Stimulated activated CD4-positive, alpha-beta T cell treated with anti-CD3 and anti-CD28 coated beads, TNF-alpha, amount 100 ng/mL, for 4 hours (primary cell): ENCODE measurements around the gene CHEK2.
"Not testable (repeated sequence)": the region's sequence is repeated elsewhere in the genome, so short reads cannot be mapped to it uniquely, and the experiment has no call there.

Experiments
- DNase-seq, 3 experiments: peaks; one replicate each; pipeline ENCODE4 v3.0.0-alpha.2; 2020; ENCODE audit warnings: low read depth in 3 of 3

Gene CHEK2

DNA sequence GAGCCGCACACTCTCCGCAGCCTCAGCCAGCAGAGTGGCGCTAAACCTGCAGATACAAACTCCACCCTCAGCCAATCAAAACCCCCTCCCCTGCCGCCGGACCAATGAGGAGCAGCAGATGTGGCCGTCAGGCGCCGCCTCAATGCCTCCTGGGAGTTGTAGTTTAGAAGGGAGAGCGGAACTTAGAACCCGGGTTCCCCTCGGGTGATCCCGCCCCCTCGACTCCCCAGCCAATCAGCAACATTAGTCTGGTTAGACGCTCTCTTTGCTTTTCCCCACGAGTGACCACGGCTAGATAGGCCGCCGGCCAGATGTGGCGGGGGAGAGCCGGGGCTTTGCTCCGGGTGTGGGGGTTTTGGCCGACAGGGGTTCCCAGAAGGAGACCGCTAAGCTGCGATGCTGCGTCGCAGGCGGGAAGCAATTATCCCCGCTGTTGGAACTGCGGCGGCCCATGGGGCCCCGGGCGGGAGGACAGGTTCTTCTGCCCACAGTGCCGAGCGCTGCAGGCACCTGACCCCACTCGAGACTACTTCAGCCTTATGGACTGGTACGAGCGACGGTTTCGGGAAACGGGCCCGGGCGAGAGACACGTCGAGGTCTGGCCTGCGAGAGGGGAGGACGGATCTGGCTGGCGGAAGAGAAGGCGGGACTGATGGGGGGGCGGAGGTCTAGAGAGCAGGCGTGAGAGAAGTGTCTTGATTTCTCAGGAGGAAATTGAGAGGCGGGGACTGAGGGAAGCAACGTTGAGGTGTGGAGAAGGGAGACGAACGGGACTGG lies at the start of gene CHEK2, which contains the start of gene HSCB:
Gene CHEK2, minus strand, starts transcription at position 36 of the 777 bp plus-strand sequence. CDS start 7,099 bp downstream, outside the sequence.
Gene HSCB, plus strand, starts transcription at position 255 of the 777 bp plus-strand sequence. Its CDS starts 57 bp downstream, at position 312.
- peak; percentile 87 to 97 (median 95) for DNase-seq

DNA sequence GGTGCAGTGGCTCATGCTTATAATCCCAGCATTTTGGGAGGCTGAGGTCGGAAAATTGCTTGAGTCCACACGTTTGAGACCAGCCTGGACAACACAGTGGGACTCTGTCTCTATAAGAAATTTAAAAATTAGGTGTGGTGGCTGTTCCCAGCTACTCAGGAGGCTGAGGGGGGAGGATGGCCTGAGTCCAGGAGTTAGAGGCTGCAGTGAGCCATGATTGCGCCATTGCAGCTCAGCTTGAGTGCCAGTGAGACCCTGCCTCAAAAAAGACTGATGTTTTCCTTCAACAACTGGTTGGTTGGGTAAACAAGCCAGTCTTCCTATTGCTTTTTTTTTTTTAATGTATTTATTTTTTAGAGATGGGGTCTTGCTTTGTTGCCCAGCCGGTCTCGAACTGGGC lies 49.5 kb upstream of the CHEK2 start:
- no peak for DNase-seq

DNA sequence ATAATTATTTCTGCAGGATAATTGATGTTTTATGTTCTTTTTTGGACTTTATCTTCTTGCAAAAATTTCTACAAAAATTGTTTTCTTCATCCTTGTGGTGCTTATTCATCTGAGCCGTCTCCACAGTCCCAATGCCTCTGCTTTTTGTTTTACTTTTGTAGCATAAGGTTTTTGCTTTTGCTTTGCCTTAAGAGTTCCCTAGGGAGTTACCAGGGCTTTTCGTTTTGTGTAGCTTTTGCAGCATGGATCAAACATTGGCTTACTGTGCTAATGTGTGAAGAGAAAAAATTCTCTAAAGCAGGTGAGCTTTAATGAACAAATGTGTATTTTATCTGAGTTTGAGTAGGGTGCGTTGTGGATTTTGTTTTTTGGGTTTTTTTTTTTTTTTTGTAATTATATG lies 47.0 kb upstream of the CHEK2 start:
- no peak for DNase-seq

DNA sequence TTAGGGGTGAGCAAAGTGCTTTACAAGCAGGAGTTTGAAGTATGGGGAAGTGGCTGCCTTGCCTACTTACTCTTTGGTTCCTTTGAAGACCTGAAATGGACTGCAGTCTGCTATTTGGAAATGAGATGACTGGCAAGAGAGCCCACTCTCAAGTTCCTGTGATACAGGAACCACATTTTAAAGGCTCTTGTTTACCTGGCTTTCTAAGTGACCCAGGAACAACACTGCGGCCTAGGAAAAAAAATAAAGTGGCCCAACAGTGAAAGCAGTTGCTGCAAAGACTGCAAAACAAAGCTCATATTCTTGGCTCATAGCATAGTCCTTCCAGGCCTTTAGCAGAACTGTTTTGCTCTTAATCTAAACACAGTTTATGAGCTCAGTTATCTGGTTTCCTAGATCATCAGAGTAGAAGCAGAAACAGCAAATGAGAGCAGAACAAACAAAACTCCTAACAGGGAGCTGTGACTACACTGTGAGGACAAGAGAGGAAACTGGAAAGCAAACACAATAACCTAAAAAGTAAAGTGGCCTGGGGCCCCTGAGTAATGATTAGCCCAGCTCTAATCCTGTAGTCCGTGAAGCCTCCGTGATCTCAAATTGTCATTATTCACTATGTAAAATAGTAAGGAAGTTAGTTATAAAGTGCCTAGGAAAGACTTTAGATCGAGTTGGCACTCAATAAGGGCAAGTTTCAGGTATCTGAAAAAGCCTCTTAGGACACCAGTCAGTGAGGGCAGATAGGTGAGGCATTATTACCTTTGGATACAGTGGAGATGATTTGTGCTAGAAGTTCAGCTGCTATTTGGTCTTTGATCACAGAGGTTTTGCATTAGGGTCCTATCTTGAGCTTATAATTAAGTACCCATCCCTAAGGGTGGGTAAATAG lies 42.4 kb upstream of the CHEK2 start:
- no peak for DNase-seq

DNA sequence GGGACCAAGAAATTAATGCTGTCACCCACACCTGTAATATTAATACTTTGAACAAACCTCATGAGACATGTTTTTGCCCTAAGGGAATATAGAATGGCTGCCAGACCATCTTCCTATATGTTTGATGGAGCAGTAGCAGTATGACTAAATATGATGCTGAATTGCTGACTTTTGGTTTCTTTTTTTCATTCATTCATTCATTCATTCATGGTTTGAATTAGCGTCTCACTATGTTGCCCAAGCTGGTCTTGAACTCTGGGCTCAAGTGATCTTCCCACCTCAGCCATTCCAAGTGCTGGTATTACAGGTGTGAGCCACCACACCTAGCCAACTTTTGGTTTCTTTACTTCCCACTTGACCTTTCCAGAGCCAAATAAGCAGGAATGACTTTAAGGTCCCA lies 38.7 kb upstream of the CHEK2 start:
- no peak for DNase-seq

DNA sequence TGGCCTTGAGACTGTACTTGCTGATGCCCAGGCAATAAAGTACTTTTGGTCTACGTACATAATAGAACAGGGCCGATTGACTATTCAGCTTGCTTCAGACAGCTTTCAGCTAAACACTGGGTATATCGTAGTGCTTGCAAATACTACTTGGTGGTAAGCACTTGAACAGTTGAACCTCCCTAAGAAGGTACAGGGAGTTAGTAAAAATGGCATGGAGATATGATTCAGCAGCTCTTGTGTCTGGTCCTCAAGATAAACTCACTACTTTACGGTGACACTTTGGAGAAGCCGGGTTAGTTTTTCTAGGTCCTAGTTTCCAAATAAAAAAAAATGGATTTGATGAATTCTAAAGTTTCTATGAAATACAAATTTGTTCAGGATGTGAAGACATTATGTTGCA lies 38.2 kb upstream of the CHEK2 start:
- no peak for DNase-seq

DNA sequence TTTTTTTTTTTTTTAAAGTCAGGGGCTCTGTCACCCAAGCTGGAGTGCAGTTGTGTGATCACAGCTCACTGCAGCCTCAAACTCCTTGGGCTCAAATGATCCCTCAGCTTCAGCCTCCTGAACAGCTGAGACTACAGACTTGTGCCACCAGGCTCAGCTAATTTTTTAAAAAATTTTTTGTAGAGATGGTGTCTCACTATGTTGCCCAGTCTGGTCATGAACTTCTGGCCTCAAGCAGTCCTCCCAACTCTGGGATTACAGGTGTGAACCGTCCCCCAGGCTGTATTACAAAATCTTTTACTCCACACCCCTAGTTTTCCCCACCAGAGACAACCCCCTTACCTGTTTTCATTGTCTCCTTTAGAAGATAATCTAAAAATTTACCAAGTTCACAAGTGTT lies 32.8 kb upstream of the CHEK2 start:
- no peak for DNase-seq

DNA sequence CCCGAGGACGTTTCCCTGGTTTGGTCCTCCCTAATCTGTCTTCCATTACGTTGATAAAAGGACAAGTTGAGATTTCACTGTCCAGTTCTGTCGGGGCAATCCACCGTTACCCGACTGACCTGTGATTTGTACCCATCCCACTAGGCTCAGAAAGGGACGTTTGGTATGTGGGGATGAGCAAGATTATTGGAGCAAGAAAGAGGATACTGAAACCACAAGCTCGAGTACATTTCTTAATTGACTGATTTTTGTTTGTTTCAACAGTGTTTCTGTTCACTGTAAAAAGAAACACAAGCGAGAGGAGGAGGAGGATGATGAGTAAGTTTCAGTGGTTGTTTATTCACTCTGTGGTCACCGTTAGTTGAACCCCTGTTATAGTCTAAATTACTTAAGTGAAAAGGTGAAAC lies 31.8 kb upstream of the CHEK2 start:
- no peak for DNase-seq

DNA sequence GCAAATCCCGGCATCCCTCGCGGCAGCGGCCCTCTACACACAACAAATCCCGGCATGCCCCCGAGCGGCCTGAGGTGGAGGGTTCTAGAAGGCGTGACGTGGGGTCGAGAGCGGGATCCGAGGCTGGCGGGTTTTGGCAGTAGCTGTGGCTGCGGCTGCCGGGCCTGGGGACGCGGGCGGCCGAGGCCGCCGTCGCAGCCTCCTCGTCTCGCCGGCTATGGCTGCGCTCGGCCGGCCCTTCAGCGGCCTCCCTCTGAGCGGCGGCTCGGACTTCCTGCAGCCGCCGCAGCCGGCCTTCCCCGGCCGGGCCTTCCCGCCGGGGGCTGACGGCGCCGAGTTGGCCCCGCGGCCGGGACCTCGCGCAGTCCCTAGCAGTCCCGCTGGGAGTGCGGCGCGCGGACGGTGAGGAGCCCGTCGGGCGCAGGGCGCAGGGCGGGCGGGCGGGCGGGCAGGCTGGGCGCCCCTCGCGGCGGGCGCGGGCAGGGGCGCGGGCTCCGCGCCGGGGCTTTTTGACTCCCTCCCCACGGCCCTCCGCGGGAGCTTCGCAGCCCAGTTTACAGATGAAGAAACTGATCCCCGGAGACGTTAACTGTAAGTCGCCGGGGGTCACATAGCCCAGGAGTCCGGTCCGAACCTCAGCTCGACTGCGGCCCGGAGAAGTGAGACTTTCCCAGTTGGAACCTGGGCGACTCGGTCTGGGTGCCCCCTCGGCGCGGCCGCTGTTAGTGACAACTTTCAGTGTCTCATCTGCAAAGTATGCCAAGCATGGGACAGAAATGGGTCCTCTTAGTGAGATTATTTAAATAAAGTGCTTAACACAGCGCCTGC lies 31.2 kb upstream of the CHEK2 start, which contains the start of gene CCDC117:
Gene CCDC117, plus strand, starts transcription at position 63 of the 828 bp plus-strand sequence. Its CDS starts 155 bp downstream, at position 218.
- DNase-seq, result peak; percentile 83 to 88 (median 83)

DNA sequence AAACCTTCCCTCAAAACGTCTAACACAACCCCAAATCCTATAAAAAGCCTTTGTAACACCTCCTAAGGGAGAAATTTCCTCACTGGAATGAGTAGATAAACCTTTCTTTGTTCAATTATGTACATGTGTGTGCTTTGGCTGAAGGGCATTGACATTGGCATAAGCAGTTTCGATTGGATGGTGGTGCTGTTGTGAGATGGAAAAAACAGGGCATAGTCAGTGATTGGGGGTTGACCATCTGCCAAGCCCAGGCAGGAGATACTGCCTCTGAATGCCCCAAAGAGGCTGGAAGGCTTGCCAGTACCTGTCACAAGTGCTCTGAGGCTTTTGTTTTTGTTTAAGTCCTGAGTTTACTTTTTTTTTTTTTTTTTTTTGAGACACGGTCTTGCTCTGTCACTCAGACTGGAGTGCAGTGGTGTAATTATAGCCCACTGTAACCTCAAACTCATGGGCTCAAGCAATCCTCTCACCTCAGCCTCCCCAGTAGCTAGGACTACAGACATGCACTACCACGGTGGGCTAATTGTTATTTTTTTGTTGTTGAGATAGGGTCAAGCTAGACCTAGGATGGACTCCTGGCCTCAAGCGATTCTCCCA lies 29.7 kb upstream of the CHEK2 start:
- DNase-seq, result no peak

DNA sequence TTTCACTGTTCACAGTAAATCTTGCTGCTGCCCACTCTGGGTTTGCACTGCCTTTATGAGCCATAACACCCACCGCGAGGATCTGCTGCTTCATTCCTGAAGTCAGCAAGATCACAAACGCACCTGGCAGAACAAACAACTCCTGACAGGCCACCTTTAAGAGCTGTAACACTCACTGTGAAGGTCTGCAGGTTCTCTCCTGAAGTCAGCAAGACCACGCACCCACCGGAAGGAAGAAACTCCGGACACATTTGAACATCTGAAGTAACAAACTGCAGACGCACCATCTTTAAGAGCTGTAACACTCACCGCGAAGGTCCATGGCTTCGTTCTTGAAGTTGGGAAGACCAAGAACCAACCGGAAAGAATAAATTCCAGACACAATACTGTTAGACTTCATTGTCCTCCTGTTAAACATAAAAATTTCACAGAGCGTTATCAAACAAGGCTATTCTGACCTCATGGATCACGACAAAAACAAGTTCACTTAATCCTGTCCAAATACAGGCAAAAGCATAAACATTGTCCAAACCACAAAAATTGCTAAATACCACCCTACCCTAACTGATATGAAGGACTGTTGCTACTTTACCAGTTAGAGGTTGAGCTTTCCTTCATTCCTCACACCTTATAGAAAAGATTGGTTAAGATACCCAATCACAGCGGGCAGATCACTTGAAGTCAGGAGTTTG lies 27.9 kb upstream of the CHEK2 start:
- DNase-seq, result no peak

DNA sequence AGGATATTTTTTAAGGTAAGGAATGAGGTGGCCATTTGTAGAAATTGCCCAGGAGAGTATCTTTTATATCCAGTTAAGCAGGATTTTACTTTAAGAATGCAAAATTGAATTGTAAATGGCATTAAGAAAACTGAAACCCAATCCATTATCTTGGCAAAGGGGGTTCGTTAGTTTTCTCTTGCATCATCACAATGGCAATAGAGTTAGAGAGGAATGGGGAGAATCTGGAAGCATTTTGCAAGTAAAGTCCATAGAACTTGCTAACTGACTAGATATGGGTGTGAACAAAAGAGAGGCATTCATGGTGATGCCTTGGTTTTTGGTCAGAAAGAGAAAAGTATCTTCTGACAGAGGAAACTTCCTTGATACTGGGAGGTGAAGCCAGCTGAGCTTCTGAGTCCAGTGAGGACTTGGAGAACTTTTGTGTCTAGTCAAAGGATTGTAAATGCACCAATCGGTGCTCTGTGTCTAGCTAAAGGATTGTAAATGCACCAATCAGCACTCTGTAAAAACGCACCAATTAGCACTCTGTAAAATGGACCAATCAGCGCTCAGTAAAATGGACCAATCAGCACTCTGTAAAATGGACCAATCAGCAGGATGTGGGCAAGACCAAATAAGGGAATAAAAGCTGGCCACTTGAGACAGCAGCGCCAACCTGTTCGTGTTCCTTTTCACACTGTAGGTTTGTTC lies 27.2 kb upstream of the CHEK2 start:
- no peak for DNase-seq

DNA sequence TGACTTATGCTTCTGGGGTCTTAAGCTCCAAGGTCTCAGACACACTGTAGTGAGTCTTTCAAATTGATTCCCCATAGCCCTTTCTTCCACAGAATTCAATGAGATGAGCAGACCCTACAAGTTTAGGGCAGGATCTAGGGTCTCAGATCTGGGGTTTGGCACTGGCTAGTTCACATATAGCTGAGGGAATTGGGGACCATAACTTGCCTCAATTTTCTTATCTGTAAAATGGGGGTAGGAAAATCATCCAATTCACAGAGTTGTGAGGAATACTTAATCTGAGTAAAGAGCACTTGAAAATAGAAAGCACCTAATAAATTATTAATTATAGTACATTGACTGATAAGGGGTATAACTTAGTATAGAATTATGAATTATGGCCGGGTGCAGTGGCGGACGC lies 25.0 kb upstream of the CHEK2 start:
- DNase-seq, result no peak

DNA sequence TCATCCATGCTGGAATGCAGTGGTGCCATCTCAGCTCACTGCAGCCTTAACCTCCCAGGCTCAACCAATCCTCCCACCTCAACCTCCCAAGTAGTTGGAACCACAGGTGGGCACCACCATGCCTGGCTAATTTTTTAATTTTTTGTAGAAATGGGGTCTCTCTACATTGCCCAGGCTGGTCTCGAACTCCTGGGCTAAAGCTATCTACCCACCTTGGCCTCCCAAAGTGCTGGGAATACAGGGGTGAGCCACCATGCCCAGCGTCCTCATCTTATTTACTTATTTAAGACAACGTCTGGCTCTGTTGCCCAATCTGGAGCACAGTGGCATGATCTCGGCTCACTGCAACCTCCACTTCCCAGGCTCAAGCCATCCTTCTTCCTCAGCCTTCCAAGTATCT lies 20.4 kb upstream of the CHEK2 start:
- DNase-seq, result not testable (repeated sequence)

DNA sequence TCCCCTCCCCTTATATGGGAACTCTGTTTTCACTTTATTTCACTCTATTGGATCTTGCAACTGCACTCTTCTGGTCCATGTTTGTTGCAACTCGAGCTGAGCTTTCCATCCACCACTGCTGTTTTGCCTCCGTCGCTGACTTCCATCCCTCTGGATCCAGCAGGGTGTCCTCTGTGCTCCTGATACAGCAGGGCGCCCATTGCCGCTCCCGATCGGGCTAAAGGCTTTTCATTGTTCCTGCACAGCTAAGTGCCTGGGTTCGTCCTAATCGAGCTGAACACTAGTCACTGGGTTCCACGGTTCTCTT lies 19.8 kb upstream of the CHEK2 start:
- DNase-seq, result no peak

DNA sequence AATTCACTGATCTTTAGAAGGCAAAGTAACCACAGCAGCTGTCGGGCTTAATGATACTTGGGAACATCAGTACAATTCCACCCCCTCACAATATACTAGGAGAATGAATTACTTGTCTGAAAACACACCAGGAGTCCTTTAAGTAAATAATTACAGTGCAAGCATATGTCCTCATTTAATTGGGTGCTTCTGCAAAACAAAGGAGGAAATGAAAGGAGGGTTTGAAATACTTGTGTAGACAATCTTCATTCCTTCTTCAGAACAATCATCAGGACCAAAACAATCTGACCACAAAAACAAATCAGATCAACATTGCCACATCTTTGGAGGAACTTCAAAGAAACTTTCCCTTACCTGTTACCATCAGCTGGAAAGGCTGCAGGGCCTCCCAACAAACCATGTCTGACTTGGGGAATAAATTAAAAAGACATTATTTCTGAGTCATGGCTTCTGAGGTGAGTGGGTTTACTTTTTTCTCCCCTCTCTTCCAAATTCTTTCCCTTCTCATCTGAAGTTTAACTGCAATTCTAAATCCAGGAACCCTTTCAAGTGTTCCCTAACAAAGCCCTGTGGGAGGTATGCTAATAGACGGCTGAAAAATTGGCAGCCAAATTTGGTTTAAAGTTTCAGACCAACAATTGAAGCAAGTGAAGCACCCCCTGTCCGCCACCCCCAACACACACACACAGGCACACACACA lies 18.4 kb upstream of the CHEK2 start:
- DNase-seq, result no peak

DNA sequence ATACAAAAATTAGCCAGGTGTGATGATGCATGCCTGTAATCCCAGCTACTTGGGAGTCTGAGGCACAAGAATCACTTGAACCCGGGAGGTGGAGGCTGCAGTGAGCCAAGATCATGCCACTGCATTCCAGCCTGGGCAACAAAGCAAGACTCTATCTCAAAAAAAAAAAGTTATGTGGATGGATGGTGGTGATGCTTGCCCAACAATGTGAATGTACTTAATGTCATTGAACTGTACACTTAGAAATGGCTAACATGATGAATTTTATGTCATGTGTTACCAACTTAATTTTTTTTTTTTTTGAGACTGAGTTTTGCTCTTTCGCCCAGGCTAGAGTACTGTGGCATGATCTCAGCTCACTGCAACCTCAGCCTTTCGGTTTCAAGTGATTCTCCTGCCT lies 12.9 kb upstream of the CHEK2 start:
- not testable (repeated sequence) for DNase-seq

DNA sequence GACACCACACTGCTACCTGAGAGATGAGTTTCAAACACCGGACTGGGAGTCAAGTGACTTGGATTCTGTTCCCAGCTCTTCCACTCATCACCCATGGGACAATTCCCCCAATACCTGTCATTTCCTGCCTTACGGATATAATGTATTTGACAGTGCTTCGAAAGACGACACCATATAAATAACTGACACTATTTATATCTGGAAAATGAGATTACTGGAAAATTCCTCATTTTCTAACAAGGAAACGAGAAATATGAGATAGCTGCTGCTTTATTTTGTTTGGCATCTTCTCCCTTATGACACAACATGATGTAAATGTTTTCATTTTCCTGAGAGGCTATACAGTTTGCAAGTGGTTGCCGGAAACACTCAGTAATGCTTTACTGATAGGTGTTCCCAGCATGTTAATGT lies 8.9 kb upstream of the CHEK2 start:
- no peak for DNase-seq

DNA sequence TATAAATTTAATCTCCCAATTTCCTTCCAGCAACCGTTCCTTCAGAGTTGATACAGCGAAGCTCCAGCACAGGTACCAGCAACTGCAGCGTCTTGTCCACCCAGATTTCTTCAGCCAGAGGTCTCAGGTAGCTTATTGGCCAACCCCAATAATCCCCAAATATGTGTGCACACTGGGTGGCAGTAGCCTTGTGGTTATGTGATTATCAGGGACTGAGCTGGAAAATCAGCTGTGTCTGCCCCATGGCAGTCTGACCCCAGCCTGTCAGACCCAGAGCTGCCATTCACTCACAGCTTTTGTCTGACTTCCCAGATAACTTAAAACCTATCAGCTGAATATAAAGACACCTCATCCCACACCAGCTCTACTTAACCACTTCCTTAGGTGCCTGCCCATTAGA lies 2.2 kb upstream of the CHEK2 start:
- DNase-seq, result no peak

DNA sequence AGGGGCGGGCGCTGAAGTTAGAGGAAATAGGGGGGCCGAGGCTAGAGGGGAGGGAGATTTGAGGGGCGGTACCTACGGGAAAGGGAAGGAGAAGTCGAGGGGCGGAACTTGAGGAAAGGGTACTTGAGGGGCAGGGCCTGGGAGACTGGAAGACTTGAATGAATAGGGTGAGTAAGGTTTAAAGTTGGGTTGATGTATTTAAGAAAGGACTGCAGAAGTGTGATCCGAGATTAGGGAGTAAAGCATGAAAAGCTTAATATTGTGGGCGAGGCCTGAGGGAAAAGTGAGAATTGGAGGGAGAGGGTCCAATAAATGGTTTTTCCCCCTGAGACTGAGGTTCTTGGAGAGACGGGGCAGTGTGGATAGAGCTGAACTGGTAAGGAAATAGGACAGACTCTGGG lies 942 bp upstream of the CHEK2 start:
- DNase-seq, result no peak
